HepG2 (cell line): ENCODE measurements around the gene OR52B2. TPM values are rescaled to one million over a fixed set of nuclear protein-coding genes. Genes with fewer than 3 reads are reported as not detected.

Experiments
- DBP ChIP-seq: sonication (generic); formaldehyde crosslinking; IDR thresholded peaks from 2 replicates; pipeline ENCODE4 v1.4.0; 2020; ENCODE audit warnings: missing genetic modification reagents; ENCODE audit errors: not compliant biosample characterization
- NFYB ChIP-seq: sonication (generic); formaldehyde crosslinking; IDR thresholded peaks from 2 replicates; pipeline ENCODE4 v1.4.0; 2020; ENCODE audit warnings: missing genetic modification reagents
- PLRG1 ChIP-seq: fragments of 450-650 bp; conservative IDR thresholded peaks from 2 replicates; pipeline ENCODE4 v1.6.1; 2016
- RBAK ChIP-seq: sonication (generic); formaldehyde crosslinking; IDR thresholded peaks from 2 replicates; pipeline ENCODE4 v1.5.1; 2020; ENCODE audit warnings: mild to moderate bottlenecking, missing genetic modification reagents
- RCOR2 ChIP-seq: IDR thresholded peaks from 2 replicates; pipeline ENCODE4 v1.6.1; 2016; ENCODE audit warnings: missing biosample characterization, missing genetic modification reagents
- SRSF1 ChIP-seq: fragments of 200-400 bp; formaldehyde crosslinking; optimal IDR thresholded peaks from 2 replicates; pipeline ENCODE3; 2017; ENCODE audit warnings: mild to moderate bottlenecking, low read depth, low read length, moderate library complexity
- TOPORS ChIP-seq: sonication (generic); formaldehyde crosslinking; IDR thresholded peaks from 2 replicates; pipeline ENCODE4 v1.8.0; 2023; ENCODE audit warnings: mild to moderate bottlenecking, missing genetic modification reagents
- ZBTB26 ChIP-seq: IDR thresholded peaks from 2 replicates; pipeline ENCODE4 v1.6.1; 2016; ENCODE audit warnings: missing compliant biosample characterization, missing genetic modification reagents, borderline replicate concordance
- ZNF274 ChIP-seq: sonication (generic); formaldehyde crosslinking; IDR thresholded peaks from 2 replicates; pipeline ENCODE4 v1.5.1; 2020; ENCODE audit warnings: mild to moderate bottlenecking, missing genetic modification reagents
- ZNF281 ChIP-seq: sonication (generic); formaldehyde crosslinking; IDR thresholded peaks from 2 replicates; pipeline ENCODE4 v1.4.0; 2020; ENCODE audit warnings: missing genetic modification reagents, borderline replicate concordance
- polyA plus RNA-seq, 8 experiments: library from polyadenylated mRNA; depleted of rRNA in 3 of 8; stranded (reverse) in 7 of 8; unstranded in 1 of 8; fragments of >200 nt; fragmentation: Illumina TruSeq in 4 of 8; extraction: Trizol in 4 of 8; gene quantifications; 2 replicates each; pipeline versions ENCODE4 v1.2.1 to v1.2.3, GENCODE V29; 2011 to 2016; ENCODE audit warnings: low read depth in 4 of 8, missing spikeins in 1 of 8, mixed read lengths in 1 of 8; ENCODE audit not compliant: insufficient read depth in 1 of 8
- total RNA-seq, 5 experiments: library from RNA; depleted of rRNA; stranded (reverse); fragments of >200 nt; fragmentation: Illumina TruSeq; extraction: Trizol; gene quantifications; 2 replicates each; pipeline ENCODE4 v1.2.3, GENCODE V29; 2016; ENCODE audit warnings: low read depth in 1 of 5

OR52B2 gene
- total and polyA plus RNA-seq, 2 of the 13 experiments (the other 11 are each of a cell fraction or from before 2014, with no cell fraction given), result not detected

GRCh38 chr11:6206456-6207180, 36.5 kb upstream of the OR52B2 start (continued):
- TF ChIP-seq ZNF281 (CRISPR knock-in tag) (no peak), SRSF1 (no peak), DBP (no peak), RBAK (CRISPR knock-in tag) (no peak), TOPORS (no peak), RCOR2 (CRISPR knock-in tag) (no peak), ZNF274 (no peak), PLRG1 (no peak), NFYB (CRISPR knock-in tag) (no peak), ZBTB26 (CRISPR knock-in tag) (no peak)
